Activated CD8-positive, alpha-beta memory T cell treated with anti-CD3 and anti-CD28 coated beads, Interleukin-2, amount 10 ng/mL, durations not matched to agents 7 days and 5 days (primary cell): ENCODE data around the gene SH3RF1. TPM values are rescaled to one million over a fixed set of nuclear protein-coding genes. Genes with fewer than 3 reads are reported as not detected.

Experiments
- ATAC-seq: fragments of 150-1000 bp; cut with Tn5 transposase; one replicate; pipeline ENCODE4 v1.10.0; 2021; ENCODE audit warnings: moderate library complexity
- CTCF ChIA-PET: fragments of 350-600 bp; sonication (Branson Sonifier 250); formaldehyde crosslinking; loops from one replicate; lab custom pipeline; 2021; ENCODE audit warnings: antibody characterized with exemption; lab: Charles Lee
- DNase-seq: peaks from one replicate; pipeline ENCODE4 v3.0.0-alpha.2; 2020
- H3K27ac Mint-ChIP-seq: one replicate; pipeline ENCODE4 v1.8.0; 2021; ENCODE audit warnings: mild to moderate bottlenecking, mixed read lengths
- H3K27me3 Mint-ChIP-seq: one replicate; pipeline ENCODE4 v1.8.0; 2021; ENCODE audit warnings: mixed read lengths
- H3K36me3 Mint-ChIP-seq: one replicate; pipeline ENCODE4 v1.8.0; 2021; ENCODE audit warnings: mild to moderate bottlenecking, mixed read lengths
- H3K4me1 Mint-ChIP-seq: one replicate; pipeline ENCODE4 v1.8.0; 2021; ENCODE audit warnings: mixed read lengths
- H3K4me3 Mint-ChIP-seq: one replicate; pipeline ENCODE4 v1.8.0; 2021; ENCODE audit warnings: mild to moderate bottlenecking, moderate library complexity, mixed read lengths
- H3K9me3 Mint-ChIP-seq: one replicate; pipeline ENCODE4 v1.8.0; 2022; ENCODE audit warnings: low read depth, mixed read lengths
- total RNA-seq, 2 experiments: library from RNA; stranded (reverse); gene quantifications; one replicate each; pipeline ENCODE4 v1.2.3, GENCODE V29; 2021

The SH3RF1 gene
- total RNA-seq, 2 experiments from 2014 or later, result 0.35 TPM; not detected in 1

DNA sequence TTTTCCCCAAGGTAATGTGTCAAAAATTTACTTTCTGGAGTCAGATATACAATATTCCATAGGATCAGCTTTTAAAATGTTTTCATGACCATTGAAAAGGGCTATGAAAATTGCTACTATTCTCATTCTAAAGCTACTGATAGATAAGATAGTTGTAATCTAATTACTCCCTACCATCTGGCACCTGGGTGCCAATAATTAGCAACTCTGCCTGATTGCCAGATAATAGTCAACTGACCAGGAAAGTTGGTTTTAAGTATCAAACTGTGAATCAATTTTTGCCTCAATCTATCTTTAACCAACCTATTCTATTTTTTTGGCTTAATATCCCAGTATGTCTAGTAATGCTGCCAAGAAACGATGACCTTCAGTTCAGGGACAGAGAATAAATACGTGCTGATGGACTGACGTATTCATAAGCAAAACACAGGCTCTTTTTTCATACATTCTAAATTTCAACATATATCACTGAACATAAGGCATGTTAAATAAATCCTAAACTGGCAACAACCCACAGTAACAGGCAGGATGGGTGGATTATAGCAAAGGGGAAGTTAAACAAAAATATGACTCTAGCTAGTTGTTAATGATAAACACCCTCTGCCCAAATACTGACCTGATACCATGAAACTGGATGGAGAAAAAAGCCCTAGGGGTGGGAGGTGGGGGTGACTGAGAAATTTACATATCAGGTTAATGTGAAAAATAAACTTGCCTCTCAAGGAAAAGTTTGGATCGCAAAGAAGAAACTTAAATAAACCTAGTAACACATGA is 18.2 kb downstream of the SH3RF1 start:
- DNase-seq (no peak), ATAC-seq (no peak)
- Mint-ChIP-seq H3K36me3 (no peaks in the 10 kb centered on the region), H3K27me3 (peaks cover 17% of the 10 kb centered on the region), H3K4me1 (no peaks in the 10 kb centered on the region), H3K27ac (no peak overlapping the region), H3K4me3 (no peak overlapping the region), H3K9me3 (no peaks in the 10 kb centered on the region)
- CTCF ChIA-PET, result no interaction called here

DNA sequence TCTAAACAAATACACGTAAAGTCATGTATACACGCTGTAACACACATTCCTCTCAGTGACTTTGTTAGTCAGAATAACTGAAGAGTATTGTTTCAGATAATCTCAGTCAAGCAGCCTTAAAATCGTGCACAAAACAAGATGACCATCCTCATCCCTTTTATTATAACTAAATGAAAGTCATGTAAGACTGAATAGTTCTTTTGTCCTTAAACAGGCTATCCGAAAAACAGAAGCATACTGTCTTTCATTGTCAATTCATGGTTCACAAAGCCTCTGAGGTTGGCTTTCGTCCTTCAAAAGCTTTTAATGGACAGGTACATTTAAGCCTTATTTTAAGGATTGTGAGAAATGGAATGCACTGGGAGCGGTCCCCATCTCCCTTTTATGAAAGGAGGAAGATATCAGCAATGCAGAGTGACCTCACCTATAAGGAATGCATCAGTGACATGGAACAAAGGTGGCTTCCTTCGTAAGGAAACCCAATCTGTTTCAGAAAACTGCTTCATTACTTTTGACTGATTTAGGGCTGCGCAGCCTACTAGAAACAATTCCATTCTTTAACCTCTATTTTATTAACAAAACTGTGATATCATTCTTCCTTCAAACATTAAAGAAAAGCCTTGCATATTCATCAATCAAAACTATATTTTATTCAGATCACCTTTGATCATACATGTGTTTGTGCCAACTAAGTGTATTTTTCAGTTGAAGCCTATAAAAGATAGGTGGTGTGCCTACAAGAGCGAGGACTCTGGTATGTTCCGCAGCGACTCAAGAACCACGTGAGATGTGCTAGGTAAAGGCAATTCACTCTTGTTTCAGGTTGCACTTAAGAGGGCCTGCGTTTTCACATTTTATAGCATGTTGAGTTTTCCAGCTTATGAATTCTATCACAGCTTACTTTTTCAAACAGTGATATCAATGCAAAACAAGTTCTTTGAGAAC is 19.2 kb downstream of the SH3RF1 start:
- no peak overlapping the region for H3K27ac Mint-ChIP-seq

DNA sequence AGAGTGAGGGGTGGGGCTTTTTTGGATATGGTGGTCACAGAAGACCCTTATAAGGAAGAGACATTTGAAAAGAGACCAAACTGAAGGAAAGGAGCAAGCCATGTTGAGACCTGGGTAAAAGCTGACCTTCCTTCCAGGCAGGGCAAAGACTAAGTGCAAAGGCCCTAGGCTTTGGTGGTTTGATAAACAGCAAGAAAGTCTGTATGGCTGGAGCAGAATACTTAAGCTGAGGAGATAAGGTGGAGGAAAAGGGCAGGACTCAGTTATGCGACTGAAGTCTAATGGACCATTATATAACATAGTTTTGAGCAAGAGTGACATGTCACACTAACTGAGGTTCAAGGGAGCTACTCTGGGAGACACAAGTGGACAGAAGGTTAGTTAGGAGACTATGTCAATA is 20.0 kb downstream of the SH3RF1 start:
- DNase-seq, result no peak
- CTCF ChIA-PET, result no interaction called here
- no peak overlapping the region for H3K27ac Mint-ChIP-seq

More for the DNA sequence above, 19.2 kb downstream of the SH3RF1 start:
- Mint-ChIP-seq H3K36me3 (no peaks in the 10 kb centered on the region), H3K27me3 (peaks cover 15% of the 10 kb centered on the region), H3K9me3 (no peaks in the 10 kb centered on the region), H3K4me1 (no peaks in the 10 kb centered on the region), H3K4me3 (no peak overlapping the region)
- CTCF ChIA-PET, result no interaction called here
- DNase-seq (no peak), ATAC-seq (no peak)

DNA sequence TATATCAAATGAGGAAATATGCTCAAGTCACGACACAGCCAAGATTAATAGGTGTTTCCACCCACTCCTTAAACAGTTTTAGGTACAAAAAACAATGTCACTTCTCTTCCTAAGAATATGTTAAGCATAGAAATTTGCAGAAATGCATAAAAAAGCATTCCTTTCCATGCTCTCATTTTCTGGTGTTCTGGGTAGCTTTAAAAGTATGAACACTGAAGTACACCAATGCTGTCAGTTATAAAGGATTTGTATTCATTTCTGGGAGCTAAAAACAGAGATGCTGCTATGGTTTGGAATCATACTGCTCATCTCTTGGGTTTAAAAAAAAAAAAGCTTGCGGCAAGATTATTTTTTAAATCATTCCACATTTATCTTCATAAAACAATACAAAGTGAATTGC is 20.8 kb downstream of the SH3RF1 start:
- H3K36me3 Mint-ChIP-seq, result no peaks in the 10 kb centered on the region
- H3K4me1 Mint-ChIP-seq, result no peaks in the 10 kb centered on the region
- peaks cover 21% of the 10 kb centered on the region for H3K27me3 Mint-ChIP-seq
- no peak for DNase-seq
- no peak for ATAC-seq
- H3K27ac Mint-ChIP-seq, result no peak overlapping the region
- H3K9me3 Mint-ChIP-seq, result no peaks in the 10 kb centered on the region
- CTCF ChIA-PET, result no interaction called here
- H3K4me3 Mint-ChIP-seq, result no peak overlapping the region

More for the DNA sequence above, 20.0 kb downstream of the SH3RF1 start:
- Mint-ChIP-seq H3K4me3 (no peak overlapping the region), H3K9me3 (no peaks in the 10 kb centered on the region), H3K27me3 (peaks cover 21% of the 10 kb centered on the region), H3K4me1 (no peaks in the 10 kb centered on the region), H3K36me3 (no peaks in the 10 kb centered on the region)
- no peak for ATAC-seq

DNA sequence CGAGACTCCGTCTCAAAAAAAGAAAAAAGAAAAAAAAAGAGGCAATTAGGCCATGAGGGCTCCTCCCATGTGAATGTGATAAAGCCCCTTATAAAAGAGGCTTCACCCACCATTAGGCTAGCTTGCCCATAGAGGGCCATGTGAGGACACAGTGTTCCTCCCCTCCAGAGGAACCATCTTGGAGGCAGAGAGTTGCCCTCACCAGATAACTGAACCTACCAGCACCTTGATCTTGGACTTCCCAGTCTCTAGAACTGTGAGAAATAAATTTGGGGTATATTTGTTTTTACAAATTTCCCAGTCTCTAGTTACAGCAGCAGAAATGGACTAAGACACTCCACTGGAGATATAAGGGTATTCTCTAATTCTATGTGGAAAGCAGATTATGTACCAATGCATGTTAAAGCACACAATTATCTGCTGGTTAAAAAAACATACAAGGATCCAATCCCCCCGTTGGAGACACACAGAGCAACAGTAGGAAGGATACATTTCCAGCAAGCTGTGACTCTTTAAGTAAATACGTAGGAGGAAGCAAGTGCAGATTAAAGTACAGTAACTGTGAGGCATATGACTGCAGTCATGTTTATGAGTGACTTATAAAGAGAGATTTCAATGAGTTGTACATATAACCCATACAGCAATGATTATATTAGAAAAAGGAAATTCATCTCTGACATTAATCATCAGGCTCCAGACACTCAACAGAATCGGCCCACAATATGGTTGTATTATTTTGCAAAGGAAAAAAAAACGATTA is 21.4 kb downstream of the SH3RF1 start:
- CTCF ChIA-PET, result no interaction called here
- Mint-ChIP-seq H3K36me3 (no peaks in the 10 kb centered on the region), H3K27ac (no peak overlapping the region), H3K4me1 (no peaks in the 10 kb centered on the region), H3K9me3 (no peaks in the 10 kb centered on the region), H3K27me3 (peaks cover 22% of the 10 kb centered on the region), H3K4me3 (no peak overlapping the region)
- ATAC-seq (no peak), DNase-seq (no peak)

DNA sequence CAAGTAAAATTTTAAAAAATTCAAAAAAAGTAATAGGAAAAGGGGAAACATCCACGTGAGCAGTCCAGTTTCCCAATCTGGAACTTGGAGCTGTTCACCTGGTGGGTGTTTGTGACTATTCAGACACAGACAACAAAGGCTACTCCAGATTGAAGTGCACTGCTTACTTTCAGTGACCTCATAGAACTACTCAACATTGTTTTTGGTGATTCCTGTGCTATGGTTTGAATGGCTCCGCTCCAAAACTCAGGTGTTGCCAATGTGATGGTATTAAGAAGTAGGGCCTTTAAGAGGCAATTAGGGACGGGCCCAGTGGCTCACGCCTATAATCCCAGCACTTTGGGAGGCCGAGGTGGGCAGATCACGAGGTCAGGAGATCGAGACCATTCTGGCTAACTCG is 22.1 kb downstream of the SH3RF1 start:
- CTCF ChIA-PET, result no interaction called here
- ATAC-seq, result no peak

DNA sequence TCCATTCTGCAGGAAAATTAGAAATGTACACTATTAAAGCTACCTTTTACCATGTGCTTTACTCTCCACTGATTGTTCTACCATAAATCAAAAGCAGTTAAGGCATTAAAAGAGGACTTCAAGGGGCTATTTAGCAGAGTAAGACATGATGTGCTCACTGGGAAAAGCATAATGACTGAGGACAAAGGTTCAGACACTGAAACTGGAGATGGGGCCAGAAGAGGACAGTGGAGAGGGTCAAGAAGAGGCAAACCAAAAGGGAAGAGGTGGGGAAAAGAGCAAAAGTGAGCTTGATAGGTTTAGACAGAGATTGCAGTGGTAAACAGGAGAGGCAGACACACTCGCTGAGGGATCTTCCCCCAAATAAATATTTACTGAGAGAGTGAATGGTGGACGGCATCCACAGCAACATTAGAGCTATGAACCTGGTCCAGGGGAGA is 23.8 kb downstream of the SH3RF1 start:
- H3K36me3 Mint-ChIP-seq, result no peaks in the 10 kb centered on the region
- H3K27ac Mint-ChIP-seq, result no peak overlapping the region
- CTCF ChIA-PET, result no interaction called here
- peaks cover 21% of the 10 kb centered on the region for H3K27me3 Mint-ChIP-seq
- no peaks in the 10 kb centered on the region for H3K4me1 Mint-ChIP-seq
- H3K9me3 Mint-ChIP-seq, result no peaks in the 10 kb centered on the region
- DNase-seq (no peak), ATAC-seq (no peak)
- no peak overlapping the region for H3K4me3 Mint-ChIP-seq

More for the DNA sequence above, 22.1 kb downstream of the SH3RF1 start:
- no peaks in the 10 kb centered on the region for H3K36me3 Mint-ChIP-seq
- H3K27me3 Mint-ChIP-seq, result peaks cover 21% of the 10 kb centered on the region
- H3K4me1 Mint-ChIP-seq, result no peaks in the 10 kb centered on the region
- no peak overlapping the region for H3K4me3 Mint-ChIP-seq
- H3K9me3 Mint-ChIP-seq, result no peaks in the 10 kb centered on the region
- no peak overlapping the region for H3K27ac Mint-ChIP-seq
- no peak for DNase-seq

DNA sequence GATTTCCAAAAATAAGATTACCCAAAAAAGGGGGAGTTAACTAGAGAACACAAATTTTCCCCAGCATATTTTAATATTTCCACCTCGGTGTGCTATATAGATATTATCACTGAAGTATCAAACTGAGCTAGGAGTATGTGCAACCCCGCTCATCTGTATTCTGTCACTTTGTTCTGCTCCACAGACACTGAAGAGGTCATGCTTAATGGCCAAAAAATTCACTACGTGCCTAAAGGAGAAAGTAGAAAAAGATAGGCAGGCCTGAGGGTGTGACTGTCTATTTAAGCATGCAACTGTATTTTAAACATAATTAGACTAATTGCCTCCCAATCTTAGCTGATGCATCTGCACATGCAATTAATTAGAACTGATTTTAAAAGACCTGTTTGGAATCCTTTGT is 24.5 kb downstream of the SH3RF1 start:
- H3K4me3 Mint-ChIP-seq, result no peak overlapping the region
- H3K27me3 Mint-ChIP-seq, result peaks cover 22% of the 10 kb centered on the region
- H3K9me3 Mint-ChIP-seq, result no peaks in the 10 kb centered on the region
- H3K4me1 Mint-ChIP-seq, result no peaks in the 10 kb centered on the region
- H3K27ac Mint-ChIP-seq, result no peak overlapping the region
- no peak for ATAC-seq
- H3K36me3 Mint-ChIP-seq, result no peaks in the 10 kb centered on the region
- CTCF ChIA-PET, result no interaction called here
- DNase-seq, result no peak

DNA sequence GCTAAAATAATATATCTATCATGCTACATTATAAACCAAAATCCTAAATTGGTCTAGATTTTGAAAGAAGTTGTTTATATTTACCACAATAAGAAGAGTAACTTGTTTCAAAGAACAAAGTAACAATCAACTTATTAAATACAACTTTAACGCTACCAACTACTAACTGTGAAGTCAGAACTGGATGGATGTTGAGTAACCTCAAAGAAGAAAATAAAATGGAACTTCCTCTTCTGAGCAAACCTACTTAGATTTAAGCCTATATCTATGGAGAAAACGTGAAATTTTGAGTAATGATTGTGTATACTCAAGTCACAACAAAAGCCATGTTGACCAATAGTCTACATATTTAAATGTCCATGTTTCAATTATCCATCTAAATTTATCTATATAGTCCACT is 25.7 kb downstream of the SH3RF1 start:
- CTCF ChIA-PET, result no interaction called here
- ATAC-seq (no peak), DNase-seq (no peak)
- Mint-ChIP-seq H3K27ac (no peak overlapping the region), H3K4me3 (no peak overlapping the region), H3K4me1 (no peaks in the 10 kb centered on the region), H3K9me3 (no peaks in the 10 kb centered on the region), H3K36me3 (no peaks in the 10 kb centered on the region), H3K27me3 (peaks cover 27% of the 10 kb centered on the region)

DNA sequence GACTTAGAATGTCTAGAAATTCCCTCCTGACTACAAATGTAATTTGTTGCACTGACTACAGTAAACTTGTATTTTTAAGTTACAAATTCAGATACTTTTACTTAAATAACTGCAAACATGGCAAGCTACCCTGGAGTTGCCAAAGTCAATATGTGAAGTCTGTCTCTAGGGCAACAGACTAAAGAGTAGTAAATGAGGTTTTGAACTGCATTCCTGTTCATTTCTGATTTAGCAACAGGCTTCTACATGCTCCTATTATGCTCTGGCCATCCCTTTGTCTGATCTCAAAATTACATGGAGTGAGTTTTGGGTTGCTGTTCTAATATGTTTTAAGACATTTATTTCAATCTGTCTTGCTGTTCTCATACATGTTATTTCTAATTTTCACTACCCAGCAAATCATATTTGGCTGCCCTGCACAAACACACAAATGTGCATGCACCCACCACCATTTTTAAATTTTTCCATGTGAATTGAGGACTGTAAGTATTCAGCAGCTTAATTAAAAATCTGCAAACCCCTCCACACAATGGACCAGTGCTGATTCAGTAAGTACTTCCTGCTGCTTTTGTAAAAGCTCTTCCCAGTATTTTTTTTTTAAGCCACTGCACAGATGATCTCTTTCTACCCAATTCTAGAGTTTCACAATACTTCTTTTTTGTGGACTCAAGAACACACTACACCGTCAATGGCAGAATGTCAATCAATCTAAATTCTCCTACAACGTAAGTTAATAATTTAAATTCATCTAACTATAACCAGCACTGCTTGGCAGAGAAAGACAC is 26.7 kb downstream of the SH3RF1 start:
- DNase-seq, result no peak
- Mint-ChIP-seq H3K27me3 (peaks cover 20% of the 10 kb centered on the region), H3K4me3 (no peak overlapping the region), H3K9me3 (no peaks in the 10 kb centered on the region), H3K4me1 (no peaks in the 10 kb centered on the region), H3K36me3 (no peaks in the 10 kb centered on the region), H3K27ac (no peak overlapping the region)
- no peak for ATAC-seq
- CTCF ChIA-PET, result no interaction called here

DNA sequence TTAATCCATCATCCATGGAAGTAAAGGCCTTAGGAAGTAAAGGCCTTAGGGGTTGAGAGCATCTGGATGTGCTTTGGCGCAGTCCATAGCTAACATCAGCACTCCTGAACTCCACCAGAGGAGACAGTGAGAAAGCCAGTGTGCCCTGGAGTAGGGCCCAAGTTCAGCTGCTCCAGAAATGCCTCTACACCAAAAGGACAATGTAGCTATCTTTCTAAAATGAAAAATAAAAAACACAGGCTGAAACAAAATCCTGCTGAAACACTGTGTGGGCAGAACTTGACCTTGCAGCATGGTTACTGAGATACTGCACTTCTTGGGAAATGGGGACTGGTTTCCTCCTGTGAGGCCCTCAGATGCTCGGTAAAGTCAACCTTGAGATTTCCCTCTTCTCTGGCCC is 29.3 kb downstream of the SH3RF1 start:
- DNase-seq (no peak), ATAC-seq (no peak)
- CTCF ChIA-PET, result no interaction called here
- Mint-ChIP-seq H3K4me1 (no peaks in the 10 kb centered on the region), H3K27me3 (peaks cover 26% of the 10 kb centered on the region), H3K36me3 (no peaks in the 10 kb centered on the region), H3K27ac (no peak overlapping the region), H3K9me3 (no peaks in the 10 kb centered on the region), H3K4me3 (no peak overlapping the region)

DNA sequence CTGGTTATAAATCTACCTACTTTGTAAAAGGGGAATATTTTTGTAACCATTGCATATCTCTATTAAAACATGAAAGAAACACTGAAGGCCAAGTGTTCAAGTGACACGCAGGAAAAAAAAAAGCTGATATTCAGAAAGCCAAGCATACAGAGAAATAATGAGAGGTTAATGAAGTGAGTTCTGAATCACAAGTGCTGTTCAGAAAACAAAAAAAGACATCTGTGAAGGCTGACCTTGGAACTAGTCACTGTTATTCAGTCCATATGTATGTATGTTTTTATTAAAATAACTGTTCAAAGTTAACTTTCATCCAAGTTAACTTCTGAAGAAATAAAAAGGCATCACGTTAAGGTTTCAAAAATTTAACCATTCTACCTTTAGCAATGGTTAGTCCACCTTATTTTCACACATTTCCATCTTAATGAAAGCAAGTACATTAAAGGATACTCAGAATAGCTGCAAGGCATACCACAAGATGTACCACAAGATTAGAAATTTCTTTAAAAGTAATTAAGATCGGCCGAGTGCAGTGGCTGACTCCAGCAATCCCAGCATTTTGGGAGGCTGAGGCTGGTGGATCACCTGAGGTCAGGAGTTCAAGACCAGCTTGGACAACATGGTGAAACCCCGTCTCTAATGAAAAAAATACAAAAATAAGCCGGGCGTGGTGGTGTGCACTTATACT is 31.4 kb downstream of the SH3RF1 start:
- DNase-seq, result no peak
- peaks cover 19% of the 10 kb centered on the region for H3K27me3 Mint-ChIP-seq
- no peak overlapping the region for H3K27ac Mint-ChIP-seq
- no peak overlapping the region for H3K4me3 Mint-ChIP-seq
- CTCF ChIA-PET, result no interaction called here
- no peaks in the 10 kb centered on the region for H3K36me3 Mint-ChIP-seq
- no peaks in the 10 kb centered on the region for H3K4me1 Mint-ChIP-seq
- no peak for ATAC-seq
- no peaks in the 10 kb centered on the region for H3K9me3 Mint-ChIP-seq
